CD4-positive, alpha-beta T cell treated with Interferon alpha-2 for 1 hour (primary cell): ENCODE results near the gene LRRIQ3.
A peak's percentile ranks its signal among the peaks of the same experiment; 100 is the strongest.

Experiments
- DNase-seq, 2 donors: peaks; one replicate each; pipeline ENCODE4 v3.0.0-alpha.2; 2020 to 2022

The LRRIQ3 gene

DNA sequence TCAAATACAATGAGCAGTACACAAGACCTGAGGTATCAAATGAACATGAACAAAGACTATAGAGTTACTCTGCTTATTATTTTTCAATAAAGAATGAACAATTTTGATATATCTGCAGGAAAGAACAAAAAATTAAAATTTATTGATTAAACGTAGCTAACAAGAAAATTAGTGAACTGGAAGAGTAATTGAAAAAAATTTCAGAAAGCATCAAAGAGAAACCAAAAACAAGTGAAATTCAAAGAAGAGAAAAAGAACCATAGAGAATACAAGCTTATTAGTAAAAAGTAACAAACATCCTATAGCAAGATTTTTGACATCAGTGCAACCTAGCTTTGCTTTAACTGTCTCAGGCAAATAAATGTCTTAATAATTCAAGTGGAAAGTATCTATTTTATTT is 106.6 kb downstream of the LRRIQ3 start:
- DNase-seq: no peak

- no peak for DNase-seq
Measured at GRCh38 chr1:74083128-74083527, 114.8 kb downstream of the LRRIQ3 start.

- no peak for DNase-seq
Measured at GRCh38 chr1:74065081-74065480, 132.9 kb downstream of the LRRIQ3 start.

GRCh38 chr1:74057719-74058118 is 140.3 kb downstream of the LRRIQ3 start:
- DNase-seq: no peak

DNA sequence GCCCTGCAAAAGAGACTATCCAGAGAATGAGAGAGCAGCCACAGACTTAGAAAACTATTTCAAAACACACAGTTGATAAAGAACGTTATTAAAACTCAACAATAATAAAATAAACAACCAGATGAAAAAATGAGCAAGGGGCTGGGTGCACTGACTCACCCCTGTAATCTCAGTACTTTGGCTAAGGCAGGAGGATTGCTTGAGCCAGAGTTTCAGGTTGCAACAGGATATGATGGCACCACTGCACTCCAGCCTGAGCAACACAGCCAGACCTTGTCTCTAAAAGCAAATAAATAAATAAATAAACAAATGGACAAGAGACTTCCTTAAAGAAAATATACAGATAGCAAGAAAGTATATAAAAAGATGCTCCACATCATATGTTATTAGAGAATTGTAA is 144.6 kb downstream of the LRRIQ3 start:
- DNase-seq: no peak

GRCh38 chr1:74050386-74050785 is 147.6 kb downstream of the LRRIQ3 start:
- no peak for DNase-seq

DNA sequence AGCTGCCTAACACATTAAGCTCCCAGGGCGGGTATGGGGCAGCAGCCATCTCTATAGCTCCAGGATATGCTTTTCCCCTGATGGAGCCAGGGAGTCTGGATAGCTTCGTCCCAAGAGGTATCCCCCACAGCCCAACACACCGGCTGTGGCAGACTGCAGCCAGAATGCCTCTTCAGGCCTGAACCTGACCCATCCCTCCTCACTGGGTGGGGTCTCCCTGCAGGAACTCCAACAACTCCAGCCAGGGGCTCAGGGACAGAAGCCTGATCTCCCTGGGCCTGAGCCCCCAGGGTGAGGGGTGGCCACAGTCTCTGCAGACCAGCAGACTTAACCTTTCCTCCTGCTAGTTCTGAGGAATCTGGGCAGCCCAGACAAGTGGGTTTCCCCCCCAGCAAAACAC is 159.9 kb downstream of the LRRIQ3 start:
- DNase-seq: no peak

DNA sequence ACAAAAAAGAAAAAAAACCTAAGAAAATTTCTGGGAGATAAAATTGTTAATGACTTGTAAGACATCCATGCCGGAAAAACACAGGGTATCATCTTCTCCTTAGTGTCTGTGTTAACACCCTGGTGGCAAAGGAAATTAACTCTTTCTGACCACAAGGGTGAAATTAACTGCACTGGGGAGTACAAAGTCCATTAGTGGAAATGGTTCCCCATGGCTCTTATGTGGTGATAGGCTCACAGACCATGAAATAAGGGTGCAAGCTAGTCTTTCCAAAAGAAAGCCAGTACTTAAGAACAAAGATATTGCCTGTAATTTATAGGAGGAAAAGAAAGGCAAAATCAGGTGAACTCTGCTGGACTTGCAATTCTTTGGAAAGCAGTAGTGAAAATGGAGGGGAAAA is 185.4 kb downstream of the LRRIQ3 start:
- no peak for DNase-seq

DNA sequence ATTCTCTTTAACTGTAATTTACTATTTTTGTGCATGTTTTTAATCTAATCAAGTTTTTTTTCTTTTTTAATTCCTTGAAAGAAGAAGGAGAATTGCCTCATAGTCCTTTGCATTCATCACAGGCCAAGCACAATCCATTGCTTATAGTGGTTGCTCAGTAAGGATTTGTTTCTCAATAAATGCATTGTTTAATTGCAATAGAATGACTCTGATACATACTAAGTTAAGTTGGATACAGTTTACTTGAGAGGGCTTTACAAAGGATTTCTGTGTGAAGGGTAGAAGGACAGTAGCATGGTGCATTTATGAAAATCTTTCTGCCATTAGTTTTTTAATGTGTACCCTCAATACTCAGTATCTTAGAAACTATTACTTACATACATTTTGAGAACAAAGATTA is 186.2 kb downstream of the LRRIQ3 start:
- DNase-seq: no peak

- DNase-seq: peak in 1 of 2 donors; percentile 22
Measured at GRCh38 chr1:74010206-74010605, 187.8 kb downstream of the LRRIQ3 start.

DNA sequence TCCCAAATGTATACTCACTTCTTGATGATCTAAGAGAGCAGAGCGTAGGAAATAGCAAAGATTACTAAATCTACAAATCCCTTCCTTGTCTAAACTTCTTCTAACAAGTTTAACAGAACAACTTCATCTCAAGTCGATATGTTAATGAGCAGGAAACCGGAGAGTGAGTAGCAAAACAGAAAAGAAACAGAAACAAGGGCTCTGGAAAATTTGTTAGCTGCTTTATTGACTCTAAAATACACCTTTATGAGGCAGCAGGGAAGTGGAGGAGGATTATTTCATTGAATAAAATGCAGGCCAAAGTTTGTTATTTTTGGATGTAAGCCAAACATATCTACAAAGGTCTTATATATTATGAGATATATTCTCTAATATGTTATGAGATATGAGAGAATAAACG is 192.4 kb downstream of the LRRIQ3 start:
- DNase-seq: no peak

GRCh38 chr1:74003806-74004205 is 194.2 kb downstream of the LRRIQ3 start:
- DNase-seq: no peak

DNA sequence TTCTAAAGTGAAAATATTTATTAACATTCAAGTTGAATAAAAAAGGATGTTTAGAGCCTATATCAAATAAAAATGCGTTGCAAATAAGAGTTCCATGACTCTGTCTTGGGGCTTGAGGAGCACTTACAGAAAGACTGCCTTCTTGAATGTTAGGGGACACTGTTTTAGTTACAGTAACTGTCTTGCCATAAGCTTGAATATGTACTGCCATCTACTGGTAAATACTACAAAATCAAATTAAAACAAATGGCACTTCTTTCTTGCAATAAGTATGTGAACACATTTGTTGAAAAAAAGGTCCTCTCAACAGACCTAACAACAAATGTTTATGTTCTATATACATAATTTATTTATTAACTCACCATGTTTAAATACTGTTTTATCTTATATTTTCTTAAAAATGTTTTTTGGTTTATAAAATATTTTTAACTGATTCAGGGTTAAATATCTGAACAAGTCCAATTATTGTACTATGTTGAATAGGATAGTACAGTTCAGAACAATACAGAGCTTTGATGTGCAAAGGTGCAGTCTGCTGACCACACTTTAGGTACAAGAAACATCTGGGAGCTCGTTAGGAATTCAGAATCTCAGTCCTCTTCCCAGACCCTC is 199.5 kb downstream of the LRRIQ3 start:
- DNase-seq: peak in 1 of 2 donors; percentile 7

- DNase-seq: no peak
Measured at GRCh38 chr1:73980324-73981040, 217.5 kb downstream of the LRRIQ3 start.

DNA sequence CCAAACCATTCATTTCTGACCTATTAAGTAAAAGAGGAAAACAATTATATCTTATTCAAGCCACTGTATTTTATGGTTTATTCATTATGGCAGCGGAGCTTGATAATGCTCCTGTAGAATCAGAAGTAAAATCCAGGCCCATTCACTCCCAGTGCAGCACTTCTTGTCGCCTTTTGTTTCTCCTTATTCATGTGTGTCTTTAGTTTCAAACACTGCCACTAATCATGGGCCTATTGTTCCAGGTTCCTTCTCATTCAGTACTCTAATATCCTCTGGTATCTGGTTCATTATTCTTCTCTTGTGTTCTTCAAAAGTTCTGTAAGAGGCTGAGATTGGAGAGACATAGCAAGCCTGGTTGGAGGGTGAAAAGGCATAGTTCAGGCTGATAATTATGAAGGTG is 218.3 kb downstream of the LRRIQ3 start:
- no peak for DNase-seq

DNA sequence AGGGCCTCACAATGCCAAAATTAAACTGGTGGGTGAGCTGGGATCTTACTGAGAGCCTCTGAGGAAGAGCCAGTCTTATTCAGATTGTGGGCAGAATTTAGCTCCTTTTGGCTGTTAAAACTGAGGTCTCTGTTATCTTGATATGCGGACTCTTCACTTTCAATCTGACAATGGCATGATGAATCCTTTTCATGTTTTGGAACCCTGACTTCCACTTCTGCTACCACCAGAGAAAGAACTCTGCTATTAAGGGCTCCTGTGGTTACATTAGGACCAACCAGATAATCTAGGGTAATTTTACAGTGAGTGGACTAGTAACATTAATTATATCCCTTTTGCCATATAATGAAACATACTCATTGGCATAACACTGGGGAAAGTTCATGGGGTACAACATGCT is 219.0 kb downstream of the LRRIQ3 start:
- DNase-seq: no peak
